Right lobe of liver (tissue), 6 donors: Measurements from ENCODE around the gene TMLHE. TPM values are rescaled to one million over a fixed set of nuclear protein-coding genes. Genes with fewer than 3 reads are reported as not detected.
"Not testable (repeated sequence)": the region's sequence is repeated elsewhere in the genome, so short reads cannot be mapped to it uniquely, and the experiment has no call there.

Experiments used
- ATAC-seq, 4 donors: fragments of 200-7000 bp; cut with Tn5 transposase; one replicate each; pipeline ENCODE4 v1.9.1; 2020; ENCODE audit warnings: mild to moderate bottlenecking in 4 of 4, moderate library complexity in 4 of 4
- DNase-seq, 3 donors: peaks; one replicate each; pipeline ENCODE4 v3.0.0-alpha.2; 2020
- H3K27ac ChIP-seq, 3 donors: fragments of 200-600 bp; one replicate each; pipeline ENCODE4 v1.8.0; 2022
- H3K27me3 ChIP-seq, 2 donors: fragments of 200-600 bp; one replicate each; pipeline ENCODE4 v1.8.0; 2022
- H3K36me3 ChIP-seq, 4 donors: fragments of 200-600 bp; sonication (generic) in 1 of 4; one replicate each; pipeline versions ENCODE4 v1.5.1 to v1.8.0; 2017 to 2022; ENCODE audit warnings: control low read depth in 1 of 4
- H3K4me1 ChIP-seq, 4 donors: fragments of 200-600 bp; sonication (generic) in 1 of 4; one replicate each; pipeline versions ENCODE4 v1.5.1 to v1.8.0; 2017 to 2022; ENCODE audit warnings: control low read depth in 1 of 4
- H3K4me3 ChIP-seq, 3 donors: fragments of 200-600 bp; one replicate each; pipeline ENCODE4 v1.8.0; 2022
- H3K9me3 ChIP-seq, 4 donors: fragments of 200-600 bp; sonication (generic) in 1 of 4; one replicate each; pipeline versions ENCODE4 v1.5.1 to v1.8.0; 2017 to 2022; ENCODE audit warnings: control low read depth in 1 of 4
- POLR2A ChIP-seq: fragments of 450-650 bp; IDR thresholded peaks from one replicate; pipeline ENCODE4 v1.6.1; 2017; ENCODE audit warnings: antibody characterized with exemption, mild to moderate bottlenecking
- WGBS: methylation state at CpG from one replicate; pipeline ENCODE4 v1.1.6; 2018; ENCODE audit warnings: low coverage, low lambda C conversion rate; ENCODE audit not compliant: insufficient coverage; ENCODE audit errors: missing lambda C conversion rate; 5-methylcytosine and 5-hydroxymethylcytosine counted together
- intact Hi-C, 2 donors: fragments of 100-400 bp; cut with DNase I; formaldehyde crosslinking; loops; one replicate each; pipeline versions ENCODE4 v1.11.2 to v1.14.1; 2022
- total RNA-seq, 6 experiments: library from RNA; depleted of rRNA in 2 of 6; stranded (reverse); fragments of >200 nt in 2 of 6; fragmentation: NEBNext Ultra II Directional in 3 of 6; extraction: Animal tissue kit (Norgen Biotek cat#: 25700) in 3 of 6; gene quantifications; one replicate each; pipeline versions ENCODE4 v1.1.0 to v1.2.4, GENCODE V29; 2016 to 2023
- TF ChIP-seq, protein P1 (sequence below), 4 donors: fragments of 200-600 bp in 3 of 4; fragments of 450-650 bp in 1 of 4; IDR thresholded peaks; one replicate each; pipeline versions ENCODE4 v1.5.1 to v1.8.0; 2016 to 2022; ENCODE audit warnings: antibody characterized with exemption in 4 of 4, mild to moderate bottlenecking in 2 of 4
- donor health status: DM: no; HTN: yes; CAD: no.
- donor health status: DM: no; HTN: no; CAD: no.
- donor health status: DM: no; HTN: no; CAD: no.
- donor health status: DM: no; HTN: yes; CAD: no.
- donor health status: DM: no; HTN: yes; CAD: no.

The TMLHE gene
- total RNA-seq, 6 experiments from 2014 or later, result 9.9 to 15.6 (median 13.3) TPM

- intact Hi-C loops, result no loop called here
- no peak for TF ChIP-seq POLR2A
- TF ChIP-seq, protein P1, sequence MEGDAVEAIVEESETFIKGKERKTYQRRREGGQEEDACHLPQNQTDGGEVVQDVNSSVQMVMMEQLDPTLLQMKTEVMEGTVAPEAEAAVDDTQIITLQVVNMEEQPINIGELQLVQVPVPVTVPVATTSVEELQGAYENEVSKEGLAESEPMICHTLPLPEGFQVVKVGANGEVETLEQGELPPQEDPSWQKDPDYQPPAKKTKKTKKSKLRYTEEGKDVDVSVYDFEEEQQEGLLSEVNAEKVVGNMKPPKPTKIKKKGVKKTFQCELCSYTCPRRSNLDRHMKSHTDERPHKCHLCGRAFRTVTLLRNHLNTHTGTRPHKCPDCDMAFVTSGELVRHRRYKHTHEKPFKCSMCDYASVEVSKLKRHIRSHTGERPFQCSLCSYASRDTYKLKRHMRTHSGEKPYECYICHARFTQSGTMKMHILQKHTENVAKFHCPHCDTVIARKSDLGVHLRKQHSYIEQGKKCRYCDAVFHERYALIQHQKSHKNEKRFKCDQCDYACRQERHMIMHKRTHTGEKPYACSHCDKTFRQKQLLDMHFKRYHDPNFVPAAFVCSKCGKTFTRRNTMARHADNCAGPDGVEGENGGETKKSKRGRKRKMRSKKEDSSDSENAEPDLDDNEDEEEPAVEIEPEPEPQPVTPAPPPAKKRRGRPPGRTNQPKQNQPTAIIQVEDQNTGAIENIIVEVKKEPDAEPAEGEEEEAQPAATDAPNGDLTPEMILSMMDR (IDR thresholded peaks at IDR 0.05), result no peak
- DNase-seq (no peak), ATAC-seq (no peak)
- H3K27ac ChIP-seq, result no peak overlapping the region
- no peaks in the 10 kb centered on the region for H3K27me3 ChIP-seq
- no peaks in the 10 kb centered on the region for H3K4me1 ChIP-seq
- no peak overlapping the region for H3K4me3 ChIP-seq
- H3K36me3 ChIP-seq, result no peaks in the 10 kb centered on the region
- no peaks in the 10 kb centered on the region for H3K9me3 ChIP-seq
These were observed 25.0 kb upstream of the TMLHE start for GRCh38 chrX:155637714-155638113.

GRCh38 chrX:155635019-155635418 lies 22.3 kb upstream of the TMLHE start:
- H3K36me3 ChIP-seq, DNase-seq, H3K4me1 ChIP-seq, intact Hi-C loops, H3K27ac ChIP-seq, H3K27me3 ChIP-seq, H3K9me3 ChIP-seq, ATAC-seq, H3K4me3 ChIP-seq: not testable (repeated sequence)
- 50% methylated on average over 1 of the region's 1 CpG for WGBS

DNA sequence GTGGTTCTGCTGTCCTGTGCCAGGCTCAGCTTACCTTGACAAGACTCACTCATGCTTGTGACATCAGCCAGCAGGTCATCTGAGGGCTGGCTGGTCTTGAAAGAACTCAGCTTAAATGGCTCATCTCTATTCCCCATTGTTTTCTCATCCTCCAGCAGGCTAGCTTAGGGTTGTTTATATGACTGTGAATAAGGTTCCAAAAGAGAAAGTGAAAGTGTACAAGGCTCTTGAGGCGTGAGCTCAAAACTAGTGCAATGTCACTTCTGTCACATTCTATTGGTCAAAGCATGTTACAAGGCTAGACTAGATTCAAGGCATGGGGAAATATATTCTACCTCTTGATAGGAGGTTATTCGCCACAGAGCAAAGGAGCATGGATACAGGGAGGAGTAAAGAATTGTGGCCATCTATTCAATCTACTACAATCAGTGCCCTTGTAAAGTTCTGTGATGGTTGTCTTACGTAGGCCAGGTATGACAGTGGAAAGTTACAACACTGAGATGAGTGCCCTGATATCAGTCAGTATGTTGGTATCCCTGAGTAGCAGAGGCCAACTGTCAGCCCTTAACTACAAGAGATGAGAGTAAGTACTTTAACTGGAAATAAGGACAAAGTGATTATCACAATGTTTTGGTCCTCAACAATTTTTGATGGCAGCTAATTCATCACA lies 19.8 kb upstream of the TMLHE start:
- intact Hi-C loops, result no loop called here
- ATAC-seq (peak; percentile 84 to 94 (median 88)), DNase-seq (peak in 1 of 3 donors; percentile 7)
- H3K4me1 ChIP-seq, result no peaks in the 10 kb centered on the region
- no peaks in the 10 kb centered on the region for H3K9me3 ChIP-seq
- H3K27ac ChIP-seq, result peak overlapping the region in 2 of 3 donors; percentile 30 to 31
- H3K27me3 ChIP-seq, result no peaks in the 10 kb centered on the region
- 36% methylated on average over 3 of the region's 3 CpGs for WGBS
- TF ChIP-seq, protein P1 (IDR thresholded peaks at IDR 0.05), result no peak
- TF ChIP-seq POLR2A, result no peak
- peak overlapping the region; percentile 2 to 19 (median 16) for H3K4me3 ChIP-seq
- H3K36me3 ChIP-seq, result no peaks in the 10 kb centered on the region

DNA sequence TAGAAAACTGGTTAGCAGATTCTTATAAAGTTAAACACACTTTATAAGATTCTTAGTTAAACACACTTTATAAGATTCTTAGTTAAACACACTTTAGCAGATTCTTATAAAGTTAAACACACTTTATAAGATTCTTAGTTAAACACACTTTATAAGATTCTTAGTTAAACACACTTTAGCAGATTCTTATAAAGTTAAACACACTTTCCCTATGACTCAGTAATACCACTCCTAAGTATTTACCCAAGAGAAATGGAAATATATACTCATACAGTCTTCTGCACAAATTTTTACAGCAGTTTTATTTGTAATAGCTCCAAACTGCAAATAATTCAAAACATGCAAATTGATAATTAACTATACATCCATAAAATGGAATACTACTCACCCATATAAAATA lies 7.4 kb upstream of the TMLHE start:
- ATAC-seq, H3K36me3 ChIP-seq, H3K27me3 ChIP-seq, H3K27ac ChIP-seq, H3K4me3 ChIP-seq, DNase-seq, H3K4me1 ChIP-seq, H3K9me3 ChIP-seq, intact Hi-C loops: not testable (repeated sequence)

- Histone ChIP-seq H3K9me3 (no peaks in the 10 kb centered on the region), H3K27ac (no peak overlapping the region), H3K27me3 (no peaks in the 10 kb centered on the region), H3K36me3 (no peaks in the 10 kb centered on the region), H3K4me1 (no peaks in the 10 kb centered on the region), H3K4me3 (no peak overlapping the region)
- intact Hi-C loops, result no loop called here
- 61% methylated on average over 4 of the region's 4 CpGs for WGBS
- TF ChIP-seq, protein P1 (IDR thresholded peaks at IDR 0.05), result no peak
- no peak for TF ChIP-seq POLR2A
- no peak for DNase-seq
- no peak for ATAC-seq
These were observed 3.2 kb upstream of the TMLHE start for GRCh38 chrX:155615938-155616337.
